ENCODE data around the gene VPS11. TPM values are rescaled to one million over a fixed set of nuclear protein-coding genes. Genes with fewer than 3 reads are reported as not detected.

The VPS11 gene
- total and polyA plus RNA-seq, 4 experiments from 2014 or later, result 36.0 to 61.7 (median 58.7) TPM

DNA sequence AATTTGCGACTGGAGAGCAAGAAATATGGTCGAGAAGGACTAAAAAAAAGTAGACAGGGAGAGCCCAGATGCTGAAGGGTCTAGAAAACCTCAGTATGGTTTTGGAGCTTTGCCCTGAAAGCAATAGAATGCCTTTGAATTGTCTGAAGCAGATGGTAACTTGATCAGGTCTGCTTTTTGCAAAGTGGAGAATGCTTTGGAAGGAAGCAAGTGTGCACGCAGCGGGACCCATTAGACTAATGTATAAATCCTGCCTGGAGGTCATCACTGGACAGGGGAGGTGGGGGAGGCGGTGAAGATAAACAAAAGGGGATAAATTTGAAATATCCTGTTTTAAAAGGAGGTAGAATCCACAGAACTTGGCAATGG, 53.0 kb downstream of the VPS11 start:
- ChIA-PET POLR2A (ENCODE audit: partially characterized antibody) (interaction anchor here (0.7 to 9.3 kb wide), 12 partner anchors 8 to 761 kb away, joined by 3 to 118 read pairs (median 6); partner anchors contain the start of genes ABCG4, C2CD2L, DPAGT1 and TRAPPC4), CTCF (ENCODE audit: partially characterized antibody) (interaction anchor here (0.8 to 1.4 kb wide), 5 partner anchors 9 to 86 kb away, joined by 3 to 5 read pairs (median 4); partner anchors contain the start of genes C2CD2L and CBL)
- H3K27me3 ChIP-seq (ENCODE audit: insufficient read depth, low read length), result no peaks in the 10 kb centered on the region
- peak overlapping the region; percentile 88 to 99 (median 95) for H3K4me3 Mint-ChIP-seq
- no peaks in the 10 kb centered on the region for H3K27me3 Mint-ChIP-seq
- peak overlapping the region; percentile 50 to 78 for H3K4me3 ChIP-seq (ENCODE audit: low read length in 2 of 2)
- peak overlapping the region; percentile 90 to 98 (median 94) for H3K27ac Mint-ChIP-seq
- H3K9me3 ChIP-seq (ENCODE audit: control insufficient read depth in 1 of 2, low read length in 2 of 2), result no peaks in the 10 kb centered on the region
- peaks cover 9% of the 10 kb centered on the region for H3K36me3 ChIP-seq (ENCODE audit: insufficient read depth, low read length)
- intact Hi-C loops (cut with micrococcal nuclease), result loop anchor here (1.0 to 5.0 kb wide), 6 partner anchors 13 to 102 kb away; partner anchors contain the start of genes C2CD2L, NLRX1, RPS25 and TRAPPC4
- peaks cover 27 to 56% (median 32%) of the 10 kb centered on the region in 4 donors for H3K4me1 Mint-ChIP-seq
- H3K36me3 Mint-ChIP-seq, result peaks cover 18 to 28% of the 10 kb centered on the region in 2 donors
- H3K9me3 Mint-ChIP-seq, result no peaks in the 10 kb centered on the region
- DNase-seq, result no peak
- H3K4me1 ChIP-seq (ENCODE audit: insufficient read depth, low read length), result peaks cover 39% of the 10 kb centered on the region
- H3K27ac ChIP-seq (ENCODE audit: low read depth, low read length), result peak overlapping the region; percentile 85

GRCh38 chr11:119121008-119121810, 53.6 kb downstream of the VPS11 start, which contains the start of gene HINFP:
TSS of gene HINFP (plus strand) at chr11:119121580. CDS start at chr11:119126945, 5,365 bp downstream.
- Histone ChIP-seq H3K4me3 (ENCODE audit: low read length in 2 of 2) (peak within 1 kb of the TSS; percentile 78 to 90), H3K27me3 (ENCODE audit: insufficient read depth, low read length) (no peaks in the 10 kb centered on the region), H3K27ac (ENCODE audit: low read depth, low read length) (peak within 1 kb of the TSS; percentile 85), H3K4me1 (ENCODE audit: insufficient read depth, low read length) (peaks cover 33% of the 10 kb centered on the region), H3K36me3 (ENCODE audit: insufficient read depth, low read length) (peaks cover 10% of the 10 kb centered on the region), H3K9me3 (ENCODE audit: control insufficient read depth in 1 of 2, low read length in 2 of 2) (no peaks in the 10 kb centered on the region)
- Mint-ChIP-seq H3K27me3 (no peaks in the 10 kb centered on the region), H3K36me3 (peaks cover 14 to 26% of the 10 kb centered on the region in 2 donors), H3K9me3 (no peaks in the 10 kb centered on the region), H3K4me3 (peak within 1 kb of the TSS; percentile 88 to 99 (median 95)), H3K4me1 (peaks cover 24 to 51% (median 28%) of the 10 kb centered on the region in 4 donors), H3K27ac (peak within 1 kb of the TSS; percentile 90 to 98 (median 94))
- intact Hi-C loops (cut with micrococcal nuclease), result loop anchor here (1.0 to 5.0 kb wide), 6 partner anchors 14 to 103 kb away; partner anchors contain the start of genes C2CD2L, NLRX1, RPS25 and TRAPPC4
- ChIA-PET POLR2A (ENCODE audit: partially characterized antibody) (interaction anchor here (0.6 to 9.3 kb wide), 17 partner anchors 9 to 762 kb away, joined by 3 to 118 read pairs (median 5); partner anchors contain the start of genes ABCG4, C2CD2L, DPAGT1 and HMBS), CTCF (ENCODE audit: partially characterized antibody) (interaction anchor here (0.7 to 2.6 kb wide), 13 partner anchors 10 to 85 kb away, joined by 3 to 11 read pairs (median 4); partner anchors contain the start of genes C2CD2L, CBL, DPAGT1 and HYOU1)
- DNase-seq, result peak; percentile 97 to 100 (median 99)

DNA sequence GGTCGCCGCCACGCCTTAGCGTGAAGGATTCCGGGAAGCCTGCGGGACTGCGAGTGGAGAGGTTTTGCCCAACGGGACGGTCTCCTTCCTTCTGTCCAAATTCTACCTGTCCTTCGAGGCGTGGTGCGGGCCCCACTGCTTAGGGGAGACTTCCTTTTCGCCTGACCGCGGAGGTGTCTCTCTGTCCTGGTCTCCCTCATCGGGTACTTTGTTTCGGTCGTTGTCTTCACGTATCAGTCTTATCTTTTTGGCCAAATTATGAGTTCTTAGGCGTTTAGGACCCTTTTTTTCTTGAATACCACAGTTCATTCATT, 54.1 kb downstream of the VPS11 start:
- Histone ChIP-seq H3K27ac (ENCODE audit: low read depth, low read length) (peak overlapping the region; percentile 85), H3K4me1 (ENCODE audit: insufficient read depth, low read length) (peaks cover 27% of the 10 kb centered on the region), H3K27me3 (ENCODE audit: insufficient read depth, low read length) (no peaks in the 10 kb centered on the region), H3K4me3 (ENCODE audit: low read length in 2 of 2) (peak overlapping the region; percentile 78 to 90), H3K9me3 (ENCODE audit: control insufficient read depth in 1 of 2, low read length in 2 of 2) (no peaks in the 10 kb centered on the region), H3K36me3 (ENCODE audit: insufficient read depth, low read length) (peaks cover 10% of the 10 kb centered on the region)
- H3K36me3 Mint-ChIP-seq, result peaks cover 16 to 29% of the 10 kb centered on the region in 2 donors
- ChIA-PET CTCF (ENCODE audit: partially characterized antibody) (interaction anchor here (1.0 to 2.6 kb wide), 10 partner anchors 12 to 84 kb away, joined by 3 to 11 read pairs (median 4); partner anchors contain the start of genes CBL, DPAGT1, HYOU1 and VPS11), POLR2A (ENCODE audit: partially characterized antibody) (interaction anchor here (0.8 to 9.3 kb wide), 12 partner anchors 9 to 199 kb away, joined by 3 to 118 read pairs (median 7); partner anchors contain the start of genes ABCG4, C2CD2L, DPAGT1 and HMBS)
- H3K4me1 Mint-ChIP-seq, result peaks cover 26 to 56% (median 29%) of the 10 kb centered on the region in 4 donors
- peak overlapping the region; percentile 88 to 99 (median 95) for H3K4me3 Mint-ChIP-seq
- H3K9me3 Mint-ChIP-seq, result no peaks in the 10 kb centered on the region
- H3K27me3 Mint-ChIP-seq, result no peaks in the 10 kb centered on the region
- no peak for DNase-seq
- H3K27ac Mint-ChIP-seq, result peak overlapping the region; percentile 90 to 98 (median 94)
- intact Hi-C loops (cut with micrococcal nuclease), result loop anchor here (1.0 to 5.0 kb wide), 6 partner anchors 14 to 103 kb away; partner anchors contain the start of genes C2CD2L, NLRX1, RPS25 and TRAPPC4

GRCh38 chr11:119125821-119126220, 58.2 kb downstream of the VPS11 start:
- Mint-ChIP-seq H3K27ac (peak overlapping the region in 2 of 7 donors; percentile 9 to 19), H3K9me3 (no peaks in the 10 kb centered on the region), H3K36me3 (peaks cover 26 to 43% of the 10 kb centered on the region in 2 donors), H3K27me3 (no peaks in the 10 kb centered on the region), H3K4me1 (peaks cover 18 to 45% (median 25%) of the 10 kb centered on the region in 4 donors), H3K4me3 (no peak overlapping the region)
- no peak for DNase-seq
- peaks cover 24% of the 10 kb centered on the region for H3K36me3 ChIP-seq (ENCODE audit: insufficient read depth, low read length)
- no peak overlapping the region for H3K4me3 ChIP-seq (ENCODE audit: low read length in 2 of 2)
- CTCF ChIA-PET (ENCODE audit: partially characterized antibody), result interaction anchor here (1.0 kb wide), 1 partner anchor 31 kb away, joined by 3 read pairs; a partner anchor contains a TSS
- POLR2A ChIA-PET (ENCODE audit: partially characterized antibody), result interaction anchor here (1.2 to 2.3 kb wide), 4 partner anchors 18 to 59 kb away, joined by 3 to 8 read pairs (median 4); partner anchors contain the start of genes DPAGT1 and VPS11
- H3K27ac ChIP-seq (ENCODE audit: low read depth, low read length), result no peak overlapping the region
- no peaks in the 10 kb centered on the region for H3K27me3 ChIP-seq (ENCODE audit: insufficient read depth, low read length)
- peaks cover 19% of the 10 kb centered on the region for H3K4me1 ChIP-seq (ENCODE audit: insufficient read depth, low read length)
- intact Hi-C loops (cut with micrococcal nuclease), result no loop called here
- no peaks in the 10 kb centered on the region for H3K9me3 ChIP-seq (ENCODE audit: control insufficient read depth in 1 of 2, low read length in 2 of 2)

GRCh38 chr11:119126675-119127268, 59.2 kb downstream of the VPS11 start:
- H3K9me3 Mint-ChIP-seq, result no peaks in the 10 kb centered on the region
- H3K27me3 Mint-ChIP-seq, result no peaks in the 10 kb centered on the region
- H3K27ac Mint-ChIP-seq, result peak overlapping the region in 4 of 7 donors; percentile 35 to 57 (median 47)
- H3K4me1 ChIP-seq (ENCODE audit: insufficient read depth, low read length), result peaks cover 16% of the 10 kb centered on the region
- intact Hi-C loops (cut with micrococcal nuclease), result no loop called here
- H3K9me3 ChIP-seq (ENCODE audit: control insufficient read depth in 1 of 2, low read length in 2 of 2), result no peaks in the 10 kb centered on the region
- peaks cover 33% of the 10 kb centered on the region for H3K36me3 ChIP-seq (ENCODE audit: insufficient read depth, low read length)
- no peak overlapping the region for H3K4me3 ChIP-seq (ENCODE audit: low read length in 2 of 2)
- POLR2A ChIA-PET (ENCODE audit: partially characterized antibody), result interaction anchor here (1.2 to 2.3 kb wide), 5 partner anchors 19 to 59 kb away, joined by 3 to 8 read pairs (median 4); partner anchors contain the start of genes C2CD2L, DPAGT1 and VPS11
- H3K27ac ChIP-seq (ENCODE audit: low read depth, low read length), result no peak overlapping the region
- DNase-seq, result no peak
- H3K36me3 Mint-ChIP-seq, result peaks cover 35 to 50% of the 10 kb centered on the region in 2 donors
- H3K4me1 Mint-ChIP-seq, result peaks cover 17 to 35% (median 20%) of the 10 kb centered on the region in 4 donors
- CTCF ChIA-PET (ENCODE audit: partially characterized antibody), result interaction anchor here (1.0 kb wide), 2 partner anchors 9 to 32 kb away, joined by 3 read pairs; a partner anchor contains a TSS
- no peaks in the 10 kb centered on the region for H3K27me3 ChIP-seq (ENCODE audit: insufficient read depth, low read length)
- no peak overlapping the region for H3K4me3 Mint-ChIP-seq

- Histone ChIP-seq H3K27ac (ENCODE audit: low read depth, low read length) (no peak overlapping the region), H3K4me1 (ENCODE audit: insufficient read depth, low read length) (no peaks in the 10 kb centered on the region), H3K36me3 (ENCODE audit: insufficient read depth, low read length) (peaks cover 48% of the 10 kb centered on the region), H3K27me3 (ENCODE audit: insufficient read depth, low read length) (no peaks in the 10 kb centered on the region), H3K4me3 (ENCODE audit: low read length in 2 of 2) (no peak overlapping the region), H3K9me3 (ENCODE audit: control insufficient read depth in 1 of 2, low read length in 2 of 2) (no peaks in the 10 kb centered on the region)
- Mint-ChIP-seq H3K9me3 (no peaks in the 10 kb centered on the region), H3K4me3 (no peak overlapping the region), H3K27me3 (no peaks in the 10 kb centered on the region), H3K27ac (no peak overlapping the region), H3K36me3 (peaks cover 45 to 56% of the 10 kb centered on the region in 2 donors), H3K4me1 (peaks cover 4 to 11% (median 6%) of the 10 kb centered on the region in 4 donors)
- CTCF ChIA-PET (ENCODE audit: partially characterized antibody), result no interaction called here
- DNase-seq, result no peak
- POLR2A ChIA-PET (ENCODE audit: partially characterized antibody), result interaction anchor here (1.7 kb wide), 1 partner anchor 10 kb away, joined by 5 read pairs; the partner anchor contains the start of gene HINFP
- intact Hi-C loops (cut with micrococcal nuclease), result no loop called here
Measured at GRCh38 chr11:119130662-119131061, 63.0 kb downstream of the VPS11 start.

All from CD4-positive, alpha-beta memory T cell (primary cell).